BLaER1 treated with 17β-estradiol and CSF1 and Interleukin-3, amounts not matched to agents 10 nM and 100 nM (cell line): Measurements from ENCODE around the gene PIP5KL1.

Source experiments
- H3K27ac ChIP-seq, 11 experiments: shearing (Covaris generic); formaldehyde crosslinking; 2 replicates each; pipeline ENCODE4 v1.8.1; 2022
- H3K27me3 ChIP-seq, 11 experiments: shearing (Covaris generic); formaldehyde crosslinking; 2 replicates each; pipeline ENCODE4 v1.8.1; 2022
- H3K36me3 ChIP-seq, 11 experiments: shearing (Covaris generic); formaldehyde crosslinking; 2 replicates each; pipeline ENCODE4 v1.8.1; 2022
- H3K4me1 ChIP-seq, 10 experiments: shearing (Covaris generic); formaldehyde crosslinking; 2 replicates each; pipeline ENCODE4 v1.8.1; 2022
- H3K4me2 ChIP-seq, 11 experiments: shearing (Covaris generic); formaldehyde crosslinking; 2 replicates each; pipeline ENCODE4 v1.8.1; 2022
- H3K4me3 ChIP-seq, 10 experiments: shearing (Covaris generic); formaldehyde crosslinking; 2 replicates each; pipeline ENCODE4 v1.8.1; 2022
- H3K9ac ChIP-seq, 11 experiments: shearing (Covaris generic); formaldehyde crosslinking; 2 replicates each; pipeline ENCODE4 v1.8.1; 2022
- H3K9me3 ChIP-seq, 11 experiments: shearing (Covaris generic); formaldehyde crosslinking; replicated peaks in 1 of 11; 2 replicates each; pipeline ENCODE4 v1.8.1; 2022
- H4K20me1 ChIP-seq, 11 experiments: shearing (Covaris generic); formaldehyde crosslinking; 2 replicates each; pipeline ENCODE4 v1.8.1; 2022
- Cebpa-rat ChIP-seq, 11 experiments: shearing (Covaris generic); IDR thresholded peaks; 2 replicates each; pipeline ENCODE4 v1.8.1; 2022

Gene PIP5KL1, protein sequence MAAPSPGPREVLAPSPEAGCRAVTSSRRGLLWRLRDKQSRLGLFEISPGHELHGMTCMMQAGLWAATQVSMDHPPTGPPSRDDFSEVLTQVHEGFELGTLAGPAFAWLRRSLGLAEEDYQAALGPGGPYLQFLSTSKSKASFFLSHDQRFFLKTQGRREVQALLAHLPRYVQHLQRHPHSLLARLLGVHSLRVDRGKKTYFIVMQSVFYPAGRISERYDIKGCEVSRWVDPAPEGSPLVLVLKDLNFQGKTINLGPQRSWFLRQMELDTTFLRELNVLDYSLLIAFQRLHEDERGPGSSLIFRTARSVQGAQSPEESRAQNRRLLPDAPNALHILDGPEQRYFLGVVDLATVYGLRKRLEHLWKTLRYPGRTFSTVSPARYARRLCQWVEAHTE

DNA sequence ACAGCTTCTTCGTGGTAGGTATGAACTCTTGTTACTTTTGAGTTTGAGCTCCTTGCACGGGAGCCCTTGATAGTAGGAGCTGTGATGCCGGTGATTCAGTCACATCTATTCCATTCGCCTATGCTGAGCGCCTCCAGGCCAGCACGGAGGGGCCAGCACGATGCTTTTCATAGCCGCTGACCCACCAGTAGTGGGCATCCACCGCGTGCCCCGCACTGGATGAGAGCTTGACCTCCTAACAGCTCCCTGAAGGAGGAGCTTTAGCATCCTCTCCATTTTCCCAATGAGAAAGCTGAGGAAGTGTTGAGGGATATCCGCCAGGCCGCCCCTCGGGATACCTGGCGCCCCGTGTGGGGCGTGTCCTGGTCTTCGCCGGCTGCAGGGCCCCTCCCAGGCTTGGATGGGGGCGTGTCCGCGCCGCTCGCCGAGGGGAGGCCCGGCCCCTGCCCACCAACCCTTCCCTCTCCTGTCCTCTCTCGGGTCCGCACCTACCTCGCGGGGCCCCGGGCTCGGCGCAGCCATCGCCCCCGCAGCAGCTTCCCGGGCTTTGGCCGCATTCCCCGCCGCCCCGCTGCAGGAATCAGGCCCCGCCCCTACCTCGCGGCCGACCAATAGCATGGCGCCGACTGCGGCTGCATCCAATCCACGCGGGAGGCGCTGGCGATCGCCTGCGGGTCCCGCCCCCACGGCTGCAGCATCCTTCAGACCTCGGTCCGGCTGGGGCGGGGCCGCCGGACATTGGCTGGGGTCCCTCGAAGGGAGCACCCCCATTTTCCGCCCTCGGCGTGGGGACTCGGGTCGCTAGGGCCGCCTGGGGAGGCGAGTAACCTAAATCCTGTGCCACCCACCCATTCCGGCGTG lies at the start of gene PIP5KL1:
PIP5KL1 (minus strand) TSS at position 547 of the 861 bp plus-strand sequence; CDS start at position 522, 25 bp downstream.
- Histone ChIP-seq H3K27ac (no peak within 1 kb of the TSS; a peak in 1 of 22 replicates), H4K20me1 (peaks cover 21 to 81% (median 56%) of the 10 kb centered on the region in 11 experiments; a peak in 21 of 22 replicates)

DNA sequence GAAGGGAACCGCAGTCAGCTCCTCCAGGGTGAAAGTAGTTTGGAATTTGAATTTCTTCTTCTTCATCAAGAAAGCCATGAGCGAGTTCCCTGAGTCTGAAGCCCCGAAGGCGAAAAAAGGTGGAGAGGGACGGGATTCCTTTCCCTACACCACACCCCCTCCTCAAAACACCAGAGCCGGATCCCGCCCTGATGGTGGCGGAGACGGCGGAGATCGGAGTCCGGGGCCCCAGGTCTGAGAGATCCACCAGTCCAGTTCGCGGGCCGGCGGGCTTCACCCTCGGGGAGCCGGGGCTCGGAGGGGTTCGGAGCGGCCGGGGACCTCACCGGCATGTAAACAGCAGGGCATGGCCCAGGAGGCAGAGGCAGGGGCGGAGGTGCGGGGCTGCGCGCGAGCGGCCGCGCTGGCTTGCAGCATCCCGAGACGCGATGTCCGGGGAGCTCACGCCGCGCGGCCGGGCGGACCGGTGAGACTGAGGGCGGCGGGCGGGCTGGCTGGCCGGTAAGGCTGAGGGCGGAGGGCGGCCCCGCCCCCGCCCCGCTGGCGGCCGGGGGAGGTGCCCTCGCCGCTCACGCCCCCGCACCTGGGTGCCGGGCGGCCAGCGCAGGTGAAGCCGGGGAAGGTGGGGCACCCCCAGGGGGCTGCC lies 49.6 kb upstream of the PIP5KL1 start:
- Histone ChIP-seq H3K4me1 (peaks cover 50 to 92% (median 87%) of the 10 kb centered on the region in 10 experiments), H3K27ac (peak overlapping the region; percentile 52 to 80 (median 74); a peak in 21 of 22 replicates), H3K9ac (peak overlapping the region; percentile 78 to 89 (median 85)), H4K20me1 (peaks cover 22 to 55% (median 52%) of the 10 kb centered on the region in 11 experiments; a peak in 20 of 22 replicates), H3K4me3 (peak overlapping the region; percentile 83 to 95 (median 90)), H3K36me3 (no peaks in the 10 kb centered on the region), H3K9me3 (no peaks in the 10 kb centered on the region), H3K27me3 (peaks cover 0 to 15% (median 6%) of the 10 kb centered on the region in 11 experiments; a peak in 9 of 22 replicates), H3K4me2 (peak overlapping the region; percentile 86 to 100 (median 98))
- TF ChIP-seq Cebpa-rat (IDR thresholded peaks at IDR 0.05), result no peak

More for the DNA sequence above, at the start of gene PIP5KL1:
- Histone ChIP-seq H3K9me3 (no peaks in the 10 kb centered on the region), H3K36me3 (peaks cover 0 to 18% (median 12%) of the 10 kb centered on the region in 11 experiments; a peak in 13 of 22 replicates), H3K9ac (peak within 1 kb of the TSS in 8 of 11 experiments; percentile 4 to 61 (median 50); a peak in 13 of 22 replicates), H3K27me3 (peaks cover 51 to 54% (median 52%) of the 10 kb centered on the region in 11 experiments), H3K4me2 (peak within 1 kb of the TSS; percentile 82 to 99 (median 93)), H3K4me1 (peaks cover 42 to 76% (median 45%) of the 10 kb centered on the region in 10 experiments), H3K4me3 (peak within 1 kb of the TSS; percentile 50 to 76 (median 63))
- no peak for TF ChIP-seq Cebpa-rat (IDR thresholded peaks at IDR 0.05)

DNA sequence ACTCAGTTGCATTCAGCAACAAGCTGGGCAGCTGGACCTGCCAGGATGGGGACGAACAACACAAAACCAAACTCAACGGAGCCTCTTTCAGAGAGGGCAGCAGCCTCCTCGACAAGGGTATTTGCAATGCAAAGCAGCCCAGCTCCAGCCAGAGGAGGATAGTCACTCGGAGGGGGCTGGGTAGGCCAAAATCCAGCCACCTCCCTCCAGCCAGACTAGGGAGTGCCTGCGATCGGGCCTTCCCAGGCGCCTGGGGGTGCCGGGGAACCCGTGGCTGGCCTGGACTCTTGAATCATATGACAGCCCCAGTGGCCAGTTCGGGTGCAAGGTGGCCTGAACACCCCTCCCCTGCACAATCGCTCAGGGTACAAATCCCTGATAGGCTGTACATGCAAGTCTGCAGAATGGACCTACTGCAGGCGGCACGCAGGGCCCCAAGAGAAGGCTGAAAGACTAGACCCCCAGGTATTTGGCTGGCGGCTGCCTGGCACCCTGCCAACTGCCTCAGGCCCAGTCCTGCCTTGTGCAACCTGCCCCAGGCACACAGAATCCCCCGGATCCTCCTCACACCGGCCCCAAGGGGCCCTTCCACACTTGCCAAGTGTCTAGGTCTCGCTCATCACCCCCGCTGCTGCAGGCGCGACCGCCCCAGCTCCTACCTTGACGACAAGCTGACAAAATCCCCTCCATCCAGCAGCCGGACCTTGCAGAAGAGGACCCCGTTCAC lies 48.9 kb upstream of the PIP5KL1 start:
- TF ChIP-seq Cebpa-rat (IDR thresholded peaks at IDR 0.05), result no peak
- H3K27me3 ChIP-seq, result peaks cover 0 to 15% (median 6%) of the 10 kb centered on the region in 11 experiments; a peak in 9 of 22 replicates
- H3K4me3 ChIP-seq, result peak overlapping the region; percentile 83 to 95 (median 90)
- peaks cover 29 to 62% (median 58%) of the 10 kb centered on the region in 11 experiments; a peak in 20 of 22 replicates for H4K20me1 ChIP-seq
- peak overlapping the region; percentile 78 to 89 (median 85) for H3K9ac ChIP-seq
- H3K4me2 ChIP-seq, result peak overlapping the region; percentile 86 to 100 (median 98)
- peaks cover 50 to 92% (median 87%) of the 10 kb centered on the region in 10 experiments for H3K4me1 ChIP-seq
- H3K27ac ChIP-seq, result peak overlapping the region in 2 of 11 experiments; percentile 74 to 76; a peak in 4 of 22 replicates
- H3K9me3 ChIP-seq, result no peaks in the 10 kb centered on the region
- H3K36me3 ChIP-seq, result no peaks in the 10 kb centered on the region

DNA sequence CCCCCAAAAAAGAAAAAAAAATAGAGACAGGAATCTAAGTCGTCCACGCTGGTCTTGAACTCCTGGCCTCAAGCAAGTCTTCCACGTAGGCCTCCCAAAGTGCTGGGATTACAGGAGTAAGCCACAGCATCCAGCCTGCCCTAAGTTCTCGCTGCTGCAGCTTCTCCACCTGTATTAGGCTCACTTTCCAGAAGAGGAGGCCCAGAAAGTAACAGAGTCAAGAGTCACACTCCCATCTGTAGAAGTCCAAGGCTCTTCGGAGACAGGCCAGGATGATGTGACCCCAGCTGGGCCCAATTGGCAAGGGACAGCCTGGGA lies 48.4 kb upstream of the PIP5KL1 start:
- peaks cover 0 to 15% (median 6%) of the 10 kb centered on the region in 11 experiments; a peak in 9 of 22 replicates for H3K27me3 ChIP-seq
- TF ChIP-seq Cebpa-rat (IDR thresholded peaks at IDR 0.05), result no peak
- H4K20me1 ChIP-seq, result peaks cover 34 to 67% (median 64%) of the 10 kb centered on the region in 11 experiments; a peak in 20 of 22 replicates
- peak overlapping the region; percentile 86 to 100 (median 98) for H3K4me2 ChIP-seq
- no peak overlapping the region for H3K27ac ChIP-seq
- no peaks in the 10 kb centered on the region for H3K9me3 ChIP-seq
- H3K4me1 ChIP-seq, result peaks cover 50 to 92% (median 87%) of the 10 kb centered on the region in 10 experiments
- peak overlapping the region; percentile 78 to 89 (median 85); a peak in 17 of 22 replicates for H3K9ac ChIP-seq
- no peaks in the 10 kb centered on the region for H3K36me3 ChIP-seq
- peak overlapping the region; percentile 83 to 95 (median 90) for H3K4me3 ChIP-seq

DNA sequence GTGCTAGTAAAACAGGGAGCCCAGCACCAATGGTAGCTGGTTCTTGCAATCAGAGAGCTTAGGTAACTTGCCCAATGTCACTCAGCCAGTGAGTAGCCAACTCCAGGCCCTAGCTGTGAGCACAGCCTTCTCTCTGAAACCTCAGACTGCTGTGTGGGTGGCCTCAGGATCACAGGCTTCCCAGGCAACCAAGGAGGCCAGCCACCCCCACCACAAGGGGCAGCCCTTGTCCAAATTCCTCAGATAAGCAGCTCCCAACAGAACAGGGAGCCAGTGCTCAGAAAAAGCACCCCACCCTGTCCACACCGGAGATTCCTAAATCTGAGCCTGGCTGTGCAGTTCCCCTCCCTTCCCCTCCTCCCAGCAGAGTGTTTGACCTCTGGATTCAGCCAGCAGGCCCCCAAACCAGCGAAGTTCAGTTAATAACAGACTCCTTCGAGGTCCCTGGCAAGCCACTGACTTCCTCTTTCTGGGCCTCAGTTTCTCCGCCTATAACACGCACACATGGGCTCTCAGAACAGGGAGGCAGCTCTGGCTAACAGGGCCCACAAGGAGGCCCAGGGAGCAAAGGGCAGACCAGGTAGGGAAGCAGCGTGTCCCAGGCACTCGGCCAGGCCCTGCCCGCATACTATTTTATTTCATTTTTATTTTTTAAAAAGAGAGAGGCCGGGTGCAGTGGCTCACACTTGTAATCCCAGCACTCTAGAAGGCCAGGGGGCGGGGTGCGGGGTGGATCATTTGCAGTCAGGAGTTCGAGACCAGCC lies 47.5 kb upstream of the PIP5KL1 start:
- Histone ChIP-seq H3K4me3 (0 out of 20 replicates have a peak overlapping the region, but pooled peaks of 2 of the 10 experiments have one; percentile 0 to 86), H3K4me1 (peaks cover 50 to 92% (median 87%) of the 10 kb centered on the region in 10 experiments), H3K4me2 (peak overlapping the region; percentile 86 to 100 (median 98)), H3K27me3 (peaks cover 0 to 15% (median 6%) of the 10 kb centered on the region in 11 experiments; a peak in 9 of 22 replicates), H3K9ac (peak overlapping the region in 8 of 11 experiments; percentile 27 to 89 (median 44); a peak in 13 of 22 replicates), H3K27ac (peak overlapping the region in 1 of 11 experiments; percentile 11; a peak in 1 of 22 replicates), H4K20me1 (peaks cover 43 to 76% (median 73%) of the 10 kb centered on the region in 11 experiments; a peak in 20 of 22 replicates), H3K9me3 (no peaks in the 10 kb centered on the region), H3K36me3 (no peaks in the 10 kb centered on the region)
- TF ChIP-seq Cebpa-rat (IDR thresholded peaks at IDR 0.05), result no peak

DNA sequence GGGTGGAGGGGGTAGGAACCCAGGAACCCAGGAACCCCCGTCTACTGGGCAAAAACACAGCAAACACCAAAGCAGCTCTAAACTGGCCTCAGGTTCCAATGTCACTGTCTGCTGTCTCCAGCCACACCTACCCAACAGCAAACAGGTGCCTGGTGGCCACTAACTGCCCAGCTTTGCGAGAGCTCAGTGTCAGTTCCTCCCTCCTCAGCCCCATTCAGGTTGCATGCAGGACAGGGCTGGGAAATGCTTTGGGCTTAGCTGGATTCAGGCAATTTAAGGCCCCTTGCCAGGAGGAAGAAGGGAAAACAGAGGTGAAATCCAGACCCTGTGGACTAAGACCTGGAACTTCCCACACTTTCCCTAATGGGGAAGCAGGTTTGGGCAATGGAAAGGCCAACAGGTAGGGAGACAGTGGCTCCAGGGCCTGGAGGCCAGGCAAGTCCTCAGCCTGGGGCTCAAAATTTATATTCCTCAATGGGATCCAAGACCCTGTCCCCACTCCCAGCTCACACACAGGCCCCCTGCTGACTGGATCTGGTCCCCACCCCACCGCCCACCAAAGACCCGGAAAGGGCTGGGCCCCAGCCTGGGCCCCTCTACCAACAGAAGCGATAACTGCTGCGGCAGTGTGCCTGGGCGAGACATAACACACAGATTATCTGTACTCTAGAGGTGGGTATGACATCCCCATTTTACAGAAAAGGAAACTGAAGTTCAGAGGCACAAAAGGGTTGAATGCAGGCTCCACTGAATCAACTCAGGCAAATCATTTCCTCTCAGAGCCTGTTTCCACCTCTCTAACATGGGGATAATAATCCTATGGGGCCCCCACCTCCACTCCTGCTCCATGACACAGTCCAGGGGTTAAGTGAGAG lies 46.7 kb upstream of the PIP5KL1 start:
- H3K36me3 ChIP-seq, result no peaks in the 10 kb centered on the region
- peak overlapping the region; percentile 86 to 100 (median 98) for H3K4me2 ChIP-seq
- no peak overlapping the region for H3K4me3 ChIP-seq
- peaks cover 51 to 84% (median 81%) of the 10 kb centered on the region in 11 experiments; a peak in 21 of 22 replicates for H4K20me1 ChIP-seq
- H3K9ac ChIP-seq, result peak overlapping the region in 8 of 11 experiments; percentile 27 to 89 (median 44); a peak in 8 of 22 replicates
- H3K27ac ChIP-seq, result no peak overlapping the region
- H3K9me3 ChIP-seq, result no peaks in the 10 kb centered on the region
- peaks cover 52 to 92% (median 87%) of the 10 kb centered on the region in 10 experiments for H3K4me1 ChIP-seq
- peaks cover 0 to 15% (median 6%) of the 10 kb centered on the region in 11 experiments; a peak in 9 of 22 replicates for H3K27me3 ChIP-seq
- TF ChIP-seq Cebpa-rat (IDR thresholded peaks at IDR 0.05), result no peak
